DLD1 (cell line): ENCODE data around the gene MAP3K13.
"Not testable (repeated sequence)": the region's sequence is repeated elsewhere in the genome, so short reads cannot be mapped to it uniquely, and the experiment has no call there.

Source experiments
- in situ Hi-C: cut with HindIII; loops from 2 replicates; pipeline ENCODE4 v1.10.0; 2017; ENCODE audit warnings: low sequenced_read_pairs

Gene MAP3K13

GRCh38 chr3:185387646-185388045, 24.7 kb downstream of the MAP3K13 start:
- in situ Hi-C loops: no loop called here

GRCh38 chr3:185393055-185393454, 30.1 kb downstream of the MAP3K13 start:
- in situ Hi-C loops: no loop called here

GRCh38 chr3:185397676-185398075, 34.7 kb downstream of the MAP3K13 start:
- in situ Hi-C loops: no loop called here

DNA sequence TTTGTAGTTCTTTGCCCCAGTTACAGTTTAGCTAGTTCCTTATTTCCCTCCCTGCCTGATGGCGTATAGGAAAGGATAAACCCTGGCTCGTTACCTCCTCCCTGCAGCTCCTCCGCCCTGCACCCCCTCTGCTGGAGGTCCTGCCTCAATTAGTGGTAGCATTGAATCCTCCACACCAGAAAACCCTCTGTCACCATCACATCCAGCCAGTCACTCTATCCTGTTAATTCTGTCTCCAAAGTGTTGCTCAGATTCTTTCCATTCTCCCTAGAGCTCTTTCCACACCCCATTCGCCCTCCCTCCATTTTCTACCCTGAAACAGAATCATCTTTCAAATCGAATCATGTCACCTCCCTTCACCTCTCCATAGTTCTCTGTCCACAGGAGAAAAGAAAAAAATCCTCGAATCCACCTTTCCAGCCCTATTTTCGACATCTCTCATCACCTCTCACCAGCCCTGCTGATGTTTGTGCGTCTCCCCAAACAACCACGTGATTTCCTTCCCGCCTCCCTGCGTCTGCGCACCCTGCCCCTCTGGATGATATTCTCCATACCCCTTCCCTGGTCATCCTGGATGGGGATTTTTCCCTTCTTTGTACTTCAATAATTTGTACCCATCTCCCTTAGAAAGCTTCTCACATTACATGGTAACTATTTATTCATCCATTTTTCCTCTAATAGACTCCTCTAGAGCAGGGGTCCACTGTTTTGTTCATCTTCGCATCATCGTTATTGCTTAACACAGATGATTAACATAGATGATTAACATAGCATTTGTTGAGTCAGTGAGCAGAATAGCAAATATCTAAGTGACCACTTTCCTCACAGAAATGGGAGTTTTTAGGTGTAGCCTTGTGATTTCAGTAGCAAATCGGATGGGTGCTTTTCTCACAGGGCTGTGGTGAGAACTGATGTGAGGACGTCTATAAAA, 37.1 kb downstream of the MAP3K13 start:
- in situ Hi-C loops: no loop called here

- in situ Hi-C loops: no loop called here
These were observed 37.9 kb downstream of the MAP3K13 start for GRCh38 chr3:185400866-185401265.

GRCh38 chr3:185401319-185401955, 38.5 kb downstream of the MAP3K13 start:
- in situ Hi-C loops: no loop called here

GRCh38 chr3:185402561-185402960, 39.6 kb downstream of the MAP3K13 start:
- in situ Hi-C loops: no loop called here

GRCh38 chr3:185403002-185403401, 40.1 kb downstream of the MAP3K13 start:
- in situ Hi-C loops: no loop called here

DNA sequence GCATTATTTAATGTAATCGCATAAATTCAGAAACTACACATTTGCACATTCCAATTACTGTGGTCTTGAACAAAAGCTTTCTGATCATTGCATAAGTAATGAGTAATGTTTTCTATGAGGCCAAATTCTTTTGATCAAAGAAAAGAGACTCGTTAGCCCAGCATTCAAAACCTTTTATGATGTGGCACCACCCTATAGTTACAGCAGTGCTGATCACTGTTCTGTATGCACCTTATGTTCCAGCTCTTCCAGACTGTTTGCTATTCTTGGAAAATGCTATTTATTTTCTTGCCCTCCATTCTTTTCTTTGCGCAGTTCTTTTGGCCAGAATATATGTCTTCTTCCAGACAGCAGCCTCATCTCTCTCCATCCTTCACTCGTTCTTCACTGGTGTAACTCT, 42.3 kb downstream of the MAP3K13 start:
- in situ Hi-C loops: no loop called here

GRCh38 chr3:185405664-185406063, 42.7 kb downstream of the MAP3K13 start:
- in situ Hi-C loops: no loop called here

DNA sequence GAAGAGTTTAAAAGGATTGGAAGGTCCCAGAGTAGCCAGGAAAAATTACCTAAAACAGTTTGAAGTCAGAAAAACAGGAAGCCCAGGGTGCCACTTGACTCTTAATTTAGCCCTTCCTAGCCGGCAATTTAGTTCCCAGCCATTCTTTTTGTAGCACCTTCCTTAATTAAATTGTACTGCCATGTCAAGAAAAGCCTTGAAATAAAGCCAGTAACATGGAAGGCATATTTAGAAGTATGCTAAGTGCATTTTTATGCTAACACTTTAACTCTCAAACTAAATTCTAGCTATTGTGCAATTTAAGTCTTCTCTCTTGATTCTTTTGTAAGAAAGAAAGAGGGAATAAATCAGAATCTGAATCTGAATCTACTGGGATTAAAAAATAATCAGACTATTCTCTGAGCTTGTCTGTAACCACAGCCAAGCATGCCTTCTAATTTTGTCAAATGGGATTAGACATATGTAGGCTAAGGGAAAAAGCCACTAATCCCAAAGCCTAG, 43.2 kb downstream of the MAP3K13 start:
- in situ Hi-C loops: no loop called here

- in situ Hi-C loops: no loop called here
These were observed 47.0 kb downstream of the MAP3K13 start for GRCh38 chr3:185409957-185410356.

GRCh38 chr3:185411133-185411532, 48.2 kb downstream of the MAP3K13 start:
- in situ Hi-C loops: no loop called here

DNA sequence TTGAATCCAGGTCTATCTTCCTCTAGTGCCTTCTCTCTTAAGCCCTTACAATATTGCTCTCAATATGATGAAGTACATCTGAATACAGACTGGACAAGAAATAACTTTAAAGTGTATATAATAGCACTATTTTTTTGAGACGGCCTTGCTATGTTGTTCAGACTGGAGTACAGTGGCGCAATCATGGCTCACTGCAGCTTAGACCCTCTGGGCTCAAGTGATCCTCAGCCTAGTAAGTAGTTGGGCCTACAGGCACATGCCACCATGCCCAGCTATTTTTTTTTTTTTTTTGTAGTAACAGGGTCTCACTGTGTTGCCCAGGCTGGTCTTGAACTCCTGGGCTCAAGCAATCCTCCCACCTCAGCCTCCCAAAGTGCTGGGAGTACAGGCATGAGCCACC, 53.6 kb downstream of the MAP3K13 start:
- in situ Hi-C loops: no loop called here

DNA sequence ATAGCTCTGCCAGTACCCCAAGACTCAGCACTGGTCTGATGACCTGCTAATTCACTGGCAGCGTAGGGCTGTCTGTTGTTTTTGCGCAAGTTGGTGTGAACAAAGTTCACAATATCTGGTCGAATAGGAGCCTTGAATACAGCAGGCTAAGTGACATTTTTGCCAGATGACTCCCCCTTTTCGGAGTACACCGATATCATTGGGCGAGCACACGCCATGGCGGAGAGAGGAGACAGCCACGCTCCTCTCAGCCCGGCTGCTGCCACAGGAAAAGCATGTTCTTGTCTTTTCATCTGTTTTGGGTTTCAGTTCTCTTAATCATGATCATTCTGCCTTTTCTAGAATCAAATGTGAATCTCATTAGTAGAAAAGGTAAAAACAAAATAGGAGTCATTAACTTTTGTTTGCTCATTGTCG, 55.6 kb downstream of the MAP3K13 start:
- in situ Hi-C loops: not testable (repeated sequence)

- in situ Hi-C loops: no loop called here
These were observed 57.8 kb downstream of the MAP3K13 start for GRCh38 chr3:185420762-185421161.

GRCh38 chr3:185421577-185422232, 58.8 kb downstream of the MAP3K13 start:
- in situ Hi-C loops: no loop called here

DNA sequence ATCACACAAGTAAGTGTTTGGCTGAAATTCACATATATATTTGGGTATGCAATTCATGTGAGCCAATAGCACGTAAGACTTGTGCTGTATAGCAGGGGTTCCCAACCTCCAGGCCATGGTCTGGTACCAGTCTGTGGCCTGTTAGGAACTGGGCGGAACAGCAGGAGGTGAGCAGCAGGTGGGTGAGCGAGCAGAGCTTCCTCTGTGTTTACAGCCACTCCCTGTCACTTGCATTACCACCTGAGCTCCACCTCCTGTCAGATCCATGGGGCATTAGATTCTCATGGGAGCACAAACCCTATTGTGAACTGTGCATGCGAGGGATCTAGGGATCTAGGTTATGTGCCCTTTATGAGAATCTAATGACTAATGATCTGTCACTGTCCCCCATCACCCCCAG, 59.7 kb downstream of the MAP3K13 start:
- in situ Hi-C loops: no loop called here

- in situ Hi-C loops: no loop called here
These were observed 60.2 kb downstream of the MAP3K13 start for GRCh38 chr3:185423178-185423577.

DNA sequence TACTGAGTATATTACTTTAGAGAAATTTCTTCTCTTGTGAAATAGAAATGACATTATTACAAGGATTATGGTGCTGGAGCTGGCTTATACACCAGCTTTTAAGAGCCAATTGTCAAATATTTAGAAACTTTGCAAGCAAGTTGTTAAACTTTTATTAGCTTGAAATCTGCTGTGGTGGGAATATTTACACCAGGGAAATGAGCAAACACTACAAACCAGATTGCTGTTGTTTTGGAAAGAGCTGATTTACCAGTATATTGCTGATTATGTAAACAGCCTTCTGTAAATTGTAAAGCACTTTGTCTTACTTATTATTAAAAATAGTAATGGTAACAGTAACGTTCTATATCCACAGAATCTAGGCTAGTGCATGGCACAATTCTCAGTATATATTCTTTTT, 61.5 kb downstream of the MAP3K13 start:
- in situ Hi-C loops: no loop called here

DNA sequence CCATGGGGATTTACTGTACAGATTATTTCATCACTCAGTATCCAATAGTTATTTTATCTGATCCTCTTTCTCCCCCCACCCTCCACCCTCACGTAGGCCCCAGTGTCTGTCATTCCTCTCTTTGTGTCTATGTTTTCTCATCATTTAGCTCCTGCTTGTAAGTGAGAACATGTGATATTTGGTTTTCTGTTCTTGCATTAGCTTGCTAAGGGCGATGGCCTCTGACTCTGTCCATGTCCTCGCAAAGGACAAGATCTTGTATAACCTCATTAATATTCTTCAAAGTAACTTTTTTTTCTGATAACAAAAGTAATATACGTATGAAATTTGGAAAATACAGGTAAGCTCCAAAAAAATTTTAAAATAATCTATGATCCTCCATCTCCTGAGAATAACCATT, 67.4 kb downstream of the MAP3K13 start:
- in situ Hi-C loops: no loop called here
